Measurements from ENCODE around the gene DNM3.

GRCh38 chr1:171912509-171913175 lies 71.3 kb downstream of the DNM3 start:
- TF ChIP-seq CTCF (IDR thresholded peaks at IDR 0.05) (no peak), EP300 (IDR thresholded peaks at IDR 0.05) (no peak), POLR2A (IDR thresholded peaks at IDR 0.05) (no peak), POLR2AphosphoS5 (IDR thresholded peaks at IDR 0.05) (no peak)
